HepG2 (cell line): ENCODE results near the gene FLT3LG. TPM values are rescaled to one million over a fixed set of nuclear protein-coding genes. Genes with fewer than 3 reads are reported as not detected.
A peak's percentile ranks its signal among the peaks of the same experiment; 100 is the strongest.

Experiments
- ATAC-seq: fragments of 200-7000 bp; cut with Tn5 transposase; 3 replicates; pipeline ENCODE4 v1.9.1; 2020; ENCODE audit warnings: mild to moderate bottlenecking, moderate library complexity
- BruUV-seq: library from RNA; stranded (reverse); fragments of 400-500 nt; replicated peaks from 2 replicates; lab custom pipeline; 2021; lab: Mats Ljungman, UMichigan
- CTCF ChIA-PET: fragments of 300-600 bp; formaldehyde crosslinking; extraction: SDS; loops from one replicate; lab custom pipeline; 2021; ENCODE audit warnings: low total read pairs, inconsistent platforms, low intra/inter-chr PET ratio; lab: Yijun Ruan, JAX
- POLR2A ChIA-PET: fragments of 350-600 bp; sonication (Branson Sonifier 250); formaldehyde crosslinking; loops from one replicate; lab custom pipeline; 2020; ENCODE audit warnings: antibody characterized with exemption, inconsistent platforms; lab: Yijun Ruan, JAX
- DNase-seq: peaks from one replicate; pipeline ENCODE4 v3.0.0-alpha.2; 2015; ENCODE audit warnings: low spot score
- FAIRE-seq: peaks from 3 replicates; lab custom pipeline; 2011; peaks lifted over from hg19 to GRCh38; lab: Jason Lieb, UNC
- H2AFZ ChIP-seq: one replicate; pipeline ENCODE4 v1.6.1; 2011; ENCODE audit warnings: low read length, inconsistent platforms
- H3K27ac ChIP-seq: fragments of 300-600 bp; 3 replicates; pipeline ENCODE4 v1.8.0; 2011; ENCODE audit warnings: mixed run types, mild to moderate bottlenecking, mixed read lengths, low read length, inconsistent platforms; ENCODE audit not compliant: insufficient read depth; ENCODE audit errors: extremely low read length
- H3K27me3 ChIP-seq, 2 experiments: fragments of 200-600 bp in 1 of 2; 2 replicates in 1 of 2; 3 replicates in 1 of 2; pipeline versions ENCODE4 v1.6.0 to v1.8.0; 2011; ENCODE audit warnings: low read length in 2 of 2, mild to moderate bottlenecking in 2 of 2, moderate library complexity in 2 of 2, inconsistent platforms in 1 of 2; ENCODE audit not compliant: insufficient read depth in 2 of 2, control insufficient read depth in 1 of 2
- H3K36me3 ChIP-seq, 2 experiments: fragments of 200-600 bp in 1 of 2; replicated peaks in 1 of 2; 2 replicates in 1 of 2; 3 replicates in 1 of 2; pipeline versions ENCODE4 v1.5.1 to v1.8.0; 2011; ENCODE audit warnings: low read length in 2 of 2, inconsistent platforms in 1 of 2; ENCODE audit not compliant: insufficient read depth in 2 of 2, control insufficient read depth in 1 of 2
- H3K4me1 ChIP-seq: 2 replicates; pipeline ENCODE4 v1.5.1; 2012; ENCODE audit warnings: low read length, inconsistent platforms; ENCODE audit not compliant: insufficient read depth
- H3K4me2 ChIP-seq: 2 replicates; pipeline ENCODE4 v1.6.0; 2011; ENCODE audit warnings: low read depth, low read length, inconsistent platforms
- H3K4me3 ChIP-seq, 3 experiments: fragments of 200-600 bp in 1 of 3; sonication (generic), shearing (Covaris generic) in 1 of 3; replicated peaks in 1 of 3; 2 replicates each; pipeline ENCODE4 v1.5.1; 2011 to 2016; ENCODE audit warnings: low read length in 3 of 3, inconsistent platforms in 2 of 3, low read depth in 2 of 3, mild to moderate bottlenecking in 2 of 3, control low read depth in 1 of 3, mixed read lengths in 1 of 3; ENCODE audit not compliant: insufficient read depth in 1 of 3
- H3K79me2 ChIP-seq: one replicate; pipeline ENCODE4 v1.6.1; 2011; ENCODE audit warnings: low read length, inconsistent platforms; ENCODE audit not compliant: insufficient read depth
- H3K9ac ChIP-seq: 2 replicates; pipeline ENCODE4 v1.6.0; 2011; ENCODE audit warnings: mild to moderate bottlenecking, low read depth, low read length, inconsistent platforms; ENCODE audit not compliant: insufficient read depth
- H3K9me3 ChIP-seq: 2 replicates; pipeline ENCODE4 v1.5.1; 2012; ENCODE audit warnings: mild to moderate bottlenecking, low read length
- H4K20me1 ChIP-seq: 2 replicates; pipeline ENCODE4 v1.6.0; 2011; ENCODE audit warnings: inconsistent platforms, mild to moderate bottlenecking, low read length, moderate library complexity; ENCODE audit not compliant: insufficient read depth
- SRF ChIP-seq: IDR thresholded peaks from 2 replicates; pipeline ENCODE4 v1.6.1; 2011; ENCODE audit warnings: mild to moderate bottlenecking, low read depth, low read length, moderate library complexity
- ZNF562 ChIP-seq: sonication (generic); formaldehyde crosslinking; IDR thresholded peaks from 2 replicates; pipeline ENCODE4 v1.8.0; 2022; ENCODE audit warnings: missing genetic modification reagents, borderline replicate concordance
- WGBS: methylation state at CpG from one replicate; pipeline ENCODE4 v1.1.6; 2017; ENCODE audit warnings: low lambda C conversion rate; 5-methylcytosine and 5-hydroxymethylcytosine counted together
- in situ Hi-C: cut with HindIII; loops from 2 replicates; pipeline ENCODE4 v1.10.0; 2017; ENCODE audit warnings: low pct_unique_long_range_greater_than_20kb; ENCODE audit not compliant: extremely low pct_ligation_motif_present
- intact Hi-C: fragments of 100-400 bp; cut with micrococcal nuclease; formaldehyde crosslinking; loops from one replicate; pipeline ENCODE4 v1.10.0; 2022; ENCODE audit not compliant: unreplicated experiment
- polyA plus RNA-seq, 8 experiments: library from polyadenylated mRNA; depleted of rRNA in 3 of 8; stranded (reverse) in 7 of 8; unstranded in 1 of 8; fragments of >200 nt; fragmentation: Illumina TruSeq in 4 of 8; extraction: Trizol in 4 of 8; gene quantifications; 2 replicates each; pipeline versions ENCODE4 v1.2.1 to v1.2.3, GENCODE V29; 2011 to 2016; ENCODE audit warnings: low read depth in 4 of 8, missing spikeins in 1 of 8, mixed read lengths in 1 of 8; ENCODE audit not compliant: insufficient read depth in 1 of 8
- total RNA-seq, 5 experiments: library from RNA; depleted of rRNA; stranded (reverse); fragments of >200 nt; fragmentation: Illumina TruSeq; extraction: Trizol; gene quantifications; 2 replicates each; pipeline ENCODE4 v1.2.3, GENCODE V29; 2016; ENCODE audit warnings: low read depth in 1 of 5
- TF ChIP-seq, protein P1 (sequence below): sonication (generic); formaldehyde crosslinking; IDR thresholded peaks from 2 replicates; pipeline ENCODE4 v1.9.0; 2021; ENCODE audit warnings: missing genetic modification reagents, borderline replicate concordance
- TF ChIP-seq, protein P2 (sequence below): sonication (generic); formaldehyde crosslinking; IDR thresholded peaks from 2 replicates; pipeline ENCODE4 v1.5.0; 2020; ENCODE audit warnings: mild to moderate bottlenecking, missing genetic modification reagents

Gene FLT3LG
- total and polyA plus RNA-seq, 2 of the 13 experiments (the other 11 are each of a cell fraction or from before 2014, with no cell fraction given) = 1.5 to 2.6 TPM

- H3K4me2 ChIP-seq = no peak overlapping the region
- no peak overlapping the region for H3K4me3 ChIP-seq
- H3K9ac ChIP-seq = no peak overlapping the region
- intact Hi-C loops (no loop called here), in situ Hi-C loops (no loop called here)
- no peak for FAIRE-seq
- 4% methylated on average over 4 of the region's 9 CpGs for WGBS
- no peaks in the 10 kb centered on the region for H3K79me2 ChIP-seq
- BruUV-seq = no TSS peak
- peaks cover 16% of the 10 kb centered on the region for H3K4me1 ChIP-seq
- TF ChIP-seq, protein P1, sequence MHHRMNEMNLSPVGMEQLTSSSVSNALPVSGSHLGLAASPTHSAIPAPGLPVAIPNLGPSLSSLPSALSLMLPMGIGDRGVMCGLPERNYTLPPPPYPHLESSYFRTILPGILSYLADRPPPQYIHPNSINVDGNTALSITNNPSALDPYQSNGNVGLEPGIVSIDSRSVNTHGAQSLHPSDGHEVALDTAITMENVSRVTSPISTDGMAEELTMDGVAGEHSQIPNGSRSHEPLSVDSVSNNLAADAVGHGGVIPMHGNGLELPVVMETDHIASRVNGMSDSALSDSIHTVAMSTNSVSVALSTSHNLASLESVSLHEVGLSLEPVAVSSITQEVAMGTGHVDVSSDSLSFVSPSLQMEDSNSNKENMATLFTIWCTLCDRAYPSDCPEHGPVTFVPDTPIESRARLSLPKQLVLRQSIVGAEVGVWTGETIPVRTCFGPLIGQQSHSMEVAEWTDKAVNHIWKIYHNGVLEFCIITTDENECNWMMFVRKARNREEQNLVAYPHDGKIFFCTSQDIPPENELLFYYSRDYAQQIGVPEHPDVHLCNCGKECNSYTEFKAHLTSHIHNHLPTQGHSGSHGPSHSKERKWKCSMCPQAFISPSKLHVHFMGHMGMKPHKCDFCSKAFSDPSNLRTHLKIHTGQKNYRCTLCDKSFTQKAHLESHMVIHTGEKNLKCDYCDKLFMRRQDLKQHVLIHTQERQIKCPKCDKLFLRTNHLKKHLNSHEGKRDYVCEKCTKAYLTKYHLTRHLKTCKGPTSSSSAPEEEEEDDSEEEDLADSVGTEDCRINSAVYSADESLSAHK (CRISPR knock-in tag) = peak; percentile 96; the same call in 1 of the 2 replicates
- TF ChIP-seq, protein P2, sequence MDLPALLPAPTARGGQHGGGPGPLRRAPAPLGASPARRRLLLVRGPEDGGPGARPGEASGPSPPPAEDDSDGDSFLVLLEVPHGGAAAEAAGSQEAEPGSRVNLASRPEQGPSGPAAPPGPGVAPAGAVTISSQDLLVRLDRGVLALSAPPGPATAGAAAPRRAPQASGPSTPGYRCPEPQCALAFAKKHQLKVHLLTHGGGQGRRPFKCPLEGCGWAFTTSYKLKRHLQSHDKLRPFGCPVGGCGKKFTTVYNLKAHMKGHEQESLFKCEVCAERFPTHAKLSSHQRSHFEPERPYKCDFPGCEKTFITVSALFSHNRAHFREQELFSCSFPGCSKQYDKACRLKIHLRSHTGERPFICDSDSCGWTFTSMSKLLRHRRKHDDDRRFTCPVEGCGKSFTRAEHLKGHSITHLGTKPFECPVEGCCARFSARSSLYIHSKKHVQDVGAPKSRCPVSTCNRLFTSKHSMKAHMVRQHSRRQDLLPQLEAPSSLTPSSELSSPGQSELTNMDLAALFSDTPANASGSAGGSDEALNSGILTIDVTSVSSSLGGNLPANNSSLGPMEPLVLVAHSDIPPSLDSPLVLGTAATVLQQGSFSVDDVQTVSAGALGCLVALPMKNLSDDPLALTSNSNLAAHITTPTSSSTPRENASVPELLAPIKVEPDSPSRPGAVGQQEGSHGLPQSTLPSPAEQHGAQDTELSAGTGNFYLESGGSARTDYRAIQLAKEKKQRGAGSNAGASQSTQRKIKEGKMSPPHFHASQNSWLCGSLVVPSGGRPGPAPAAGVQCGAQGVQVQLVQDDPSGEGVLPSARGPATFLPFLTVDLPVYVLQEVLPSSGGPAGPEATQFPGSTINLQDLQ (CRISPR knock-in tag) = no peak
- TF ChIP-seq ZNF562 (no peak), SRF (no peak)
- H3K36me3 ChIP-seq = no peaks in the 10 kb centered on the region
- H3K27ac ChIP-seq = no peak overlapping the region
- no peaks in the 10 kb centered on the region for H4K20me1 ChIP-seq
- CTCF ChIA-PET = interaction anchor here (1.9 kb wide), 1 partner anchor 38 kb away, joined by 16 read pairs; no protein-coding TSS in a partner anchor
- peaks cover 8 to 87% of the 10 kb centered on the region in 2 experiments; a peak in 4 of 5 replicates for H3K27me3 ChIP-seq
- POLR2A ChIA-PET = no interaction called here
- H2AFZ ChIP-seq = no peak overlapping the region
- no peak for DNase-seq
- no peak for ATAC-seq
- no peaks in the 10 kb centered on the region for H3K9me3 ChIP-seq
Observed at GRCh38 chr19:49430172-49430677, 43.8 kb upstream of the FLT3LG start.
